ENCODE data around the gene DRC3. TPM values are rescaled to one million over a fixed set of nuclear protein-coding genes. Genes with fewer than 3 reads are reported as not detected.

The DRC3 gene
- total RNA-seq, 2 donors from 2014 or later: 2.0 to 2.6 TPM

- Mint-ChIP-seq H3K9me3 (no peaks in the 10 kb centered on the region), H3K4me1 (peaks cover 45% of the 10 kb centered on the region), H3K27me3 (ENCODE audit: insufficient read depth) (no peaks in the 10 kb centered on the region), H3K36me3 (ENCODE audit: low read depth) (peaks cover 3% of the 10 kb centered on the region), H3K27ac (peak overlapping the region; percentile 93), H3K4me3 (peak overlapping the region; percentile 92)
- Histone ChIP-seq H3K4me3 (ENCODE audit: low read length) (peak overlapping the region; percentile 97), H3K9me3 (ENCODE audit: control insufficient read depth, low read length) (no peaks in the 10 kb centered on the region), H3K9ac (ENCODE audit: extremely low read depth, low read length, poor library complexity, severe bottlenecking) (peak overlapping the region; percentile 90), H3K27me3 (ENCODE audit: control insufficient read depth, insufficient read depth, low read length, poor library complexity, severe bottlenecking) (no peaks in the 10 kb centered on the region), H3K4me1 (ENCODE audit: control insufficient read depth, insufficient read depth, low read length) (no peaks in the 10 kb centered on the region), H3K36me3 (ENCODE audit: control insufficient read depth, insufficient read depth, low read length) (peaks cover 30% of the 10 kb centered on the region), H3K27ac (ENCODE audit: low read depth, low read length) (no peak overlapping the region)
- 84 to 89% methylated on average over 6 of the region's 6 CpGs for WGBS, 2 experiments (ENCODE audit: insufficient coverage in 1 of 2, insufficient read length in 1 of 2)
- DNase-seq: no peak
- TF ChIP-seq CTCF (conservative IDR thresholded peaks at IDR 0.05): no peak
These were observed 64.8 kb downstream of the DRC3 start for GRCh38 chr17:18037486-18037885.

GRCh38 chr17:18038149-18038850 lies 65.6 kb downstream of the DRC3 start:
- TF ChIP-seq CTCF (conservative IDR thresholded peaks at IDR 0.05): no peak
- Mint-ChIP-seq H3K36me3 (ENCODE audit: low read depth) (peaks cover 3% of the 10 kb centered on the region), H3K4me1 (peaks cover 51% of the 10 kb centered on the region), H3K9me3 (no peaks in the 10 kb centered on the region), H3K27ac (peak overlapping the region; percentile 93), H3K27me3 (ENCODE audit: insufficient read depth) (no peaks in the 10 kb centered on the region), H3K4me3 (peak overlapping the region; percentile 92)
- Histone ChIP-seq H3K36me3 (ENCODE audit: control insufficient read depth, insufficient read depth, low read length) (peaks cover 36% of the 10 kb centered on the region), H3K4me3 (ENCODE audit: low read length) (peak overlapping the region; percentile 97), H3K4me1 (ENCODE audit: control insufficient read depth, insufficient read depth, low read length) (peaks cover 5% of the 10 kb centered on the region), H3K9ac (ENCODE audit: extremely low read depth, low read length, poor library complexity, severe bottlenecking) (peak overlapping the region; percentile 90), H3K9me3 (ENCODE audit: control insufficient read depth, low read length) (no peaks in the 10 kb centered on the region), H3K27me3 (ENCODE audit: control insufficient read depth, insufficient read depth, low read length, poor library complexity, severe bottlenecking) (no peaks in the 10 kb centered on the region), H3K27ac (ENCODE audit: low read depth, low read length) (no peak overlapping the region)
- DNase-seq: peak; percentile 68
- 5 to 6% methylated on average over 11 to 12 of the region's 13 CpGs for WGBS, 2 experiments (ENCODE audit: insufficient coverage in 1 of 2, insufficient read length in 1 of 2)

GRCh38 chr17:18038861-18039534 lies 66.3 kb downstream of the DRC3 start, which contains the start of the genes ATPAF2 and GID4:
Gene ATPAF2 (minus strand): TSS chr17:18039168. CDS start chr17:18039013, 155 bp downstream.
Gene GID4 (plus strand): TSS chr17:18039408. CDS start chr17:18039465, 57 bp downstream.
- H3K9me3 Mint-ChIP-seq: no peaks in the 10 kb centered on the region
- no peak within 1 kb of the TSS for H3K27ac ChIP-seq (ENCODE audit: low read depth, low read length)
- peak; percentile 100 for DNase-seq

More at GRCh38 chr17:18038861-18039534, 66.3 kb downstream of the DRC3 start, which contains the start of the genes ATPAF2 and GID4:
- Histone ChIP-seq H3K4me1 (ENCODE audit: control insufficient read depth, insufficient read depth, low read length) (peaks cover 7% of the 10 kb centered on the region), H3K36me3 (ENCODE audit: control insufficient read depth, insufficient read depth, low read length) (peaks cover 35% of the 10 kb centered on the region), H3K9ac (ENCODE audit: extremely low read depth, low read length, poor library complexity, severe bottlenecking) (peak within 1 kb of the TSS; percentile 90), H3K4me3 (ENCODE audit: low read length) (peak within 1 kb of the TSS; percentile 97), H3K27me3 (ENCODE audit: control insufficient read depth, insufficient read depth, low read length, poor library complexity, severe bottlenecking) (no peaks in the 10 kb centered on the region), H3K9me3 (ENCODE audit: control insufficient read depth, low read length) (no peaks in the 10 kb centered on the region)
- H3K4me3 Mint-ChIP-seq: peak within 1 kb of the TSS; percentile 92
- peak; percentile 41 for TF ChIP-seq CTCF (conservative IDR thresholded peaks at IDR 0.05)
- H3K27ac Mint-ChIP-seq: peak within 1 kb of the TSS; percentile 93
- 0 to 2% methylated on average over 22 to 65 of the region's 67 CpGs for WGBS, 2 experiments (ENCODE audit: insufficient coverage in 1 of 2, insufficient read length in 1 of 2)
- H3K27me3 Mint-ChIP-seq (ENCODE audit: insufficient read depth): no peaks in the 10 kb centered on the region
- peaks cover 2% of the 10 kb centered on the region for H3K36me3 Mint-ChIP-seq (ENCODE audit: low read depth)
- peaks cover 52% of the 10 kb centered on the region for H3K4me1 Mint-ChIP-seq
